Inflammatory macrophage treated with lipopolysaccharide for 1 hour (primary cell): ENCODE results near the gene TNNI3.

Source experiments
- DNase-seq, 2 donors: peaks; one replicate each; pipeline ENCODE4 v3.0.0-alpha.2; 2020 to 2022

The TNNI3 gene

GRCh38 chr19:55146078-55146704 is 11.3 kb downstream of the TNNI3 start:
- DNase-seq, result peak in 1 of 2 donors; percentile 34

- peak in 1 of 2 donors; percentile 43 for DNase-seq
These were observed 12.3 kb downstream of the TNNI3 start for GRCh38 chr19:55145232-55145631.

GRCh38 chr19:55141696-55142095 is 15.8 kb downstream of the TNNI3 start:
- no peak for DNase-seq

GRCh38 chr19:55137915-55138314 is 19.6 kb downstream of the TNNI3 start:
- no peak for DNase-seq

GRCh38 chr19:55136399-55137102 is 21.0 kb downstream of the TNNI3 start:
- DNase-seq, result no peak

- no peak for DNase-seq
These were observed 22.8 kb downstream of the TNNI3 start for GRCh38 chr19:55134736-55135135.

- DNase-seq, result no peak
These were observed 23.7 kb downstream of the TNNI3 start for GRCh38 chr19:55133639-55134444.

- DNase-seq, result peak in 1 of 2 donors; percentile 22
These were observed 24.9 kb downstream of the TNNI3 start for GRCh38 chr19:55132453-55133129.

- DNase-seq, result no peak
These were observed 26.1 kb downstream of the TNNI3 start for GRCh38 chr19:55131421-55131820.

- DNase-seq, result peak; percentile 64 to 66
These were observed 38.5 kb downstream of the TNNI3 start for GRCh38 chr19:55119053-55119452.

- DNase-seq, result peak; percentile 49 to 58
These were observed 39.0 kb downstream of the TNNI3 start for GRCh38 chr19:55118401-55118991.

- DNase-seq, result peak; percentile 98 to 99
These were observed 39.7 kb downstream of the TNNI3 start for GRCh38 chr19:55117663-55118391.

GRCh38 chr19:55116859-55117662 is 40.5 kb downstream of the TNNI3 start, which contains the start of gene PPP1R12C:
PPP1R12C (minus strand) TSS chr19:55117637; CDS start chr19:55117543, 94 bp downstream.
- DNase-seq, result no peak

- peak; percentile 54 to 70 for DNase-seq
These were observed 41.2 kb downstream of the TNNI3 start for GRCh38 chr19:55116232-55116858.

- no peak for DNase-seq
These were observed 42.0 kb downstream of the TNNI3 start for GRCh38 chr19:55115446-55116065.

- DNase-seq, result no peak
These were observed 42.9 kb downstream of the TNNI3 start for GRCh38 chr19:55114566-55115145.

GRCh38 chr19:55113570-55114039 is 43.9 kb downstream of the TNNI3 start:
- no peak for DNase-seq

GRCh38 chr19:55112777-55113569 is 44.6 kb downstream of the TNNI3 start:
- DNase-seq, result no peak
